Lower leg skin (tissue), 4 donors: ENCODE results near the gene SLC25A44. TPM values are rescaled to one million over a fixed set of nuclear protein-coding genes. Genes with fewer than 3 reads are reported as not detected.
"Not testable (repeated sequence)": the region's sequence is repeated elsewhere in the genome, so short reads cannot be mapped to it uniquely, and the experiment has no call there.

Experiments
- DNase-seq, 2 donors: peaks; one replicate each; pipeline ENCODE4 v3.0.0-alpha.2; 2019; ENCODE audit warnings: low spot score in 2 of 2
- H3K4me3 ChIP-seq: fragments of 200-600 bp; sonication (generic); 2 replicates; pipeline ENCODE4 v1.5.1; 2017; ENCODE audit warnings: mild to moderate bottlenecking, low read depth; ENCODE audit not compliant: poor library complexity, severe bottlenecking
- POLR2A ChIP-seq, 2 donors: fragments of 450-650 bp; IDR thresholded peaks; one replicate each; pipeline ENCODE4 v1.6.1; 2016 to 2017; ENCODE audit warnings: antibody characterized with exemption in 2 of 2, mild to moderate bottlenecking in 1 of 2, moderate library complexity in 1 of 2
- WGBS, 2 donors: methylation state at CpG; one replicate each; pipeline ENCODE4 v1.1.5; 2018; 5-methylcytosine and 5-hydroxymethylcytosine counted together
- intact Hi-C: fragments of 100-400 bp; cut with DNase I; formaldehyde crosslinking; loops from one replicate; pipeline ENCODE4 v1.15.0; 2023; ENCODE audit warnings: low total_unique reads
- total RNA-seq, 4 donors: library from RNA; depleted of rRNA; stranded (reverse); fragments of >200 nt; gene quantifications; one replicate each; pipeline ENCODE4 v1.1.0, GENCODE V29; 2016
- TF ChIP-seq, protein P1 (sequence below), 3 donors: fragments of 450-650 bp; IDR thresholded peaks; one replicate each; pipeline ENCODE4 v1.5.1; 2016; ENCODE audit warnings: antibody characterized with exemption in 3 of 3, mild to moderate bottlenecking in 3 of 3, moderate library complexity in 2 of 3

SLC25A44 gene
- total RNA-seq, 4 donors from 2014 or later: 11.3 to 15.3 (median 13.3) TPM

DNA sequence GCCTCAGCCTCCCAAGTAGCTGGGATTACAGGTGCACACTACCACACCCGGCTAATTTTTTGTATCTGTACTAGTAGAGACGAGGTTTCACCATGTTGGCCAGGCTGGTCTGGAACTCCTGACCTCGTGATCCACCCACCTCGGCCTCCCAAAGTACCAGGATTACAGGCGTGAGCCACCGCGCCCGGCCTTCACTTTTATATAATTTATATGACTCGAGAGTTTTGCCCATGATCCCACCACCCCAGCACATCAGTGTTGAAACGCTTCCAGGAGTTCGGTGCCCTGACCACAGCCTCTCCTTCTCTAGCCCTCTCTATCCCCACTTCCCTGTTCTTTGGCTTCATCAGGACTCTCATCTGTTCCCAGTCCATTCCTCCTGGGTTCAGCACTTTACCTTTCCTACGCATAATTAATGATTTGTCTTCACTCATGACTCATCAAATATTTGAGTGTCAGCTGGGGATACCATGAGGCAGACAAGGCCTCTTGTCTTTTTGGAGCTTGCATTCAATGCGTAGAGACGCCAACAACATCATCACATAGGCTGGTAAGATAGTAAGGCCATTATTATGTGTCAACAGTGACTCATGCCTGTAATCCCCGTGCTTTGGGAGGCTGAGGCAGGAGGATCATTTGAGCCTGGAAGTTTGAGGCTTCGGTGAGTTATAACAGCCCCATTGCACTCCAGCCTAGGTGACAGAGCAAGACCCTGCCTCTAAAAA is 20.3 kb downstream of the SLC25A44 start:
- TF ChIP-seq, protein P1, sequence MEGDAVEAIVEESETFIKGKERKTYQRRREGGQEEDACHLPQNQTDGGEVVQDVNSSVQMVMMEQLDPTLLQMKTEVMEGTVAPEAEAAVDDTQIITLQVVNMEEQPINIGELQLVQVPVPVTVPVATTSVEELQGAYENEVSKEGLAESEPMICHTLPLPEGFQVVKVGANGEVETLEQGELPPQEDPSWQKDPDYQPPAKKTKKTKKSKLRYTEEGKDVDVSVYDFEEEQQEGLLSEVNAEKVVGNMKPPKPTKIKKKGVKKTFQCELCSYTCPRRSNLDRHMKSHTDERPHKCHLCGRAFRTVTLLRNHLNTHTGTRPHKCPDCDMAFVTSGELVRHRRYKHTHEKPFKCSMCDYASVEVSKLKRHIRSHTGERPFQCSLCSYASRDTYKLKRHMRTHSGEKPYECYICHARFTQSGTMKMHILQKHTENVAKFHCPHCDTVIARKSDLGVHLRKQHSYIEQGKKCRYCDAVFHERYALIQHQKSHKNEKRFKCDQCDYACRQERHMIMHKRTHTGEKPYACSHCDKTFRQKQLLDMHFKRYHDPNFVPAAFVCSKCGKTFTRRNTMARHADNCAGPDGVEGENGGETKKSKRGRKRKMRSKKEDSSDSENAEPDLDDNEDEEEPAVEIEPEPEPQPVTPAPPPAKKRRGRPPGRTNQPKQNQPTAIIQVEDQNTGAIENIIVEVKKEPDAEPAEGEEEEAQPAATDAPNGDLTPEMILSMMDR (IDR thresholded peaks at IDR 0.05): no peak
- TF ChIP-seq POLR2A (IDR thresholded peaks at IDR 0.05): no peak
- no peak for DNase-seq
- intact Hi-C loops: no loop called here
- H3K4me3 ChIP-seq: no peak overlapping the region
- 69 to 70% methylated on average over 16 of the region's 16 CpGs for WGBS, 2 donors

DNA sequence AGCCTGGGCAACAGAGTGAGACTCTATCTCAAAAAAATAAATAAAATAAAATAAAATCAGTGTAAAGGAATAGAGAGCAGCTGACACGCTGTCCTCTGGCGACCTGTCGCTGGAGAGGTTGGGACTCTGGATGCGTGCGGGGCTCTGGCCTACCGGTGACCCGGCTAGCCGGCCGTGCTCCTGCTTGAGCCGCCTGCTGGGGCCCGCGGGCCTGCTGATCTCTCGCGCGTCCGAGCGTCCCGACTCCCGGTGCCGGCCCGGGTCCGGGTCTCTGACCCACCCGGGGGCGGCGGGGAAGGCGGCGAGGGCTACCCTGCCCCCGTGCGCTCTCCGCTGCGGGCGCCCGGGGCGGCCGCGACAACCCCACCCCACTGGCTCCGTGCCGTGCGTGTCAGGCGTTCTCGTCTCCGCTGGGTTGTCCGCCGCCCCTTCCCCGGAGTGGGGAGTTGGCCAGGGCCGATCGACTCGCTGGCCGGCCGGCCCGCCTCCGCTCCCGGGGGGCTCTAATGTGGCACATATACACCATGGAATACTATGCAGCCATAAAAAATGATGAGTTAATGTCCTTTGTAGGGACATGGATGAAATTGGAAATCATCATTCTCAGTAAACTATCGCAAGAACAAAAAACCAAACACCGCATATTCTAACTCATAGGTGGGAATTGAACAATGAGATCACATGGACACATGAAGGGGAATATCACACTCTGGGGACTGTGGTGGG is 22.6 kb downstream of the SLC25A44 start:
- WGBS, 2 donors: 96 to 98% methylated on average over 55 of the region's 55 CpGs
- intact Hi-C loops, H3K4me3 ChIP-seq, DNase-seq: not testable (repeated sequence)

DNA sequence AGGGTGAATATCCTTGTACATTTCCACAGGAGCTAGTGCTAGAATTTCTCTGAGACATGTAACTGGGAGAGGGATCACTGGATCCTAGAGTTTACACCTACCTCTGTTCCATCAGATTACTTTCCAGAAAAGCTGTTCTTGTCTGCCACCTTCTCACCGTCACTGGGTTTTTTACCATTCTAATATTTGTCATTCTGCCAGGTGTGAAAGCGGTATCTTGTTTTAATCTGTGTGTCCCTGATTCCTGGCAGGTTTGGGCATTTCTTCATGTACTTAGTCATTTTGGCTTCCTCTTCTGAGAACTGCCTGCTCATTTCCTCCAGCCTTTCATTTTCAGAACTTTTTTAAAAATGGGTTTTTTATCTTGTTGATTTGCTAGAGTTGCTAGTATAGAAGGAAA is 24.0 kb downstream of the SLC25A44 start:
- no peak overlapping the region for H3K4me3 ChIP-seq
- intact Hi-C loops: no loop called here
- TF ChIP-seq, protein P1 (IDR thresholded peaks at IDR 0.05): no peak
- no peak for TF ChIP-seq POLR2A (IDR thresholded peaks at IDR 0.05)
- no peak for DNase-seq
- 9 to 22% methylated on average over 2 of the region's 2 CpGs for WGBS, 2 donors

- no peak for DNase-seq
- intact Hi-C loops: loop anchor here (5.0 kb wide), 2 partner anchors 73 to 128 kb away; no protein-coding TSS in a partner anchor
- TF ChIP-seq POLR2A (IDR thresholded peaks at IDR 0.05): no peak
- TF ChIP-seq, protein P1 (IDR thresholded peaks at IDR 0.05): no peak
- no peak overlapping the region for H3K4me3 ChIP-seq
- WGBS, 2 donors: 92 to 95% methylated on average over 9 of the region's 9 CpGs
Measured at GRCh38 chr1:156220226-156220625, 26.3 kb downstream of the SLC25A44 start.

DNA sequence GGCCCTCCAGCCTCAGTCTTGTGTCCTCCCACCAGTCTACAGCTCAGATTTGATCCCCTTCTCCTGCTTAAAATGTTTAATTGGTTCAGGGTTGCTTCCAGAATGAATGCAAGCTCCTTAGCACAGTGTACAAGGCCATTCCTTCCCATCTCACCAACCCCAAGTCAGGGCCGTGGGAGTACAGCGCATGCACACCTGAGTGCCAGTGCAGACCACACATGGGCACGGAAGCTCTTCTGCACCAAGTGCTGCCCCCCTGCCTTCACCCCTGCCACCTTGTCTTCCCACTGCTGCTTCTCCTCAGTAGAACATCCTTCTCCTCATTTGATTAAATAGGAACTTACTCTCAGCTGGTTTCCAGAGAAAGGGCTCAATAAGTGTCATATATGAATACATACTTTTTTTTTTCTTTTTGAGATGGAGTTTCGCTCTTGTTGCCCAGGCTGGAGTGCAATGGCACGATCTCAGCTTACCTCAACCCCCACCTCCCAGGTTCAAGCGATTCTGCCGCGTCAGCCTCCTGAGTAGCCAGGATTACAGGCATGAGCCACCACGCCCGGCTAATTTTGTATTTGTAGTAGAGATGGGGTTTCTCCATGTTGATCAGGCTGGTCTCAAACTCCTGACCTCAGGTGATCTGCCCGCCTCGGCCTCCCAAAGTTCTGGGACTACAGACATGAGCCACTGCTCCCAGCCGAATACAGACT is 28.2 kb downstream of the SLC25A44 start:
- no peak for DNase-seq
- WGBS, 2 donors: 89 to 91% methylated on average over 13 of the region's 13 CpGs
- intact Hi-C loops: loop anchor here (5.0 kb wide), 2 partner anchors 75 to 130 kb away; no protein-coding TSS in a partner anchor
- no peak overlapping the region for H3K4me3 ChIP-seq
- TF ChIP-seq, protein P1 (IDR thresholded peaks at IDR 0.05): no peak
- TF ChIP-seq POLR2A (IDR thresholded peaks at IDR 0.05): no peak

DNA sequence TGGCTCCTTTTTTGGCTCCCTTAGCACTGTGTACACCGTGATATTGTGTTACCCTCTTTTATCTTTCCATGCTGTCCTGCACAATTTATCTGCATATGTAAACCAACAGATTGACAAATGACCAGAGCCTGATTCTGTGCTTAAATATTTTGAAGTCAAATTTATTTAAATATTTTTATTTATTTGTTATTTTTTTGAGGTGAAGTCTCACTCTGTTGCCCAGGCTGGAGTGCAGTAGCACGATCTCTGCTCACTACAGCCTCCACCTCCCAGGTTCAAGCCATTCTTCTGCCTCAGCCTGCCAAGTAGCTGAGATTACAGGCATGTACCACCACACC is 31.7 kb downstream of the SLC25A44 start:
- 4 to 13% methylated on average over 2 of the region's 2 CpGs for WGBS, 2 donors

More for the DNA sequence above, 31.7 kb downstream of the SLC25A44 start:
- TF ChIP-seq, protein P1 (IDR thresholded peaks at IDR 0.05): no peak
- no peak for TF ChIP-seq POLR2A (IDR thresholded peaks at IDR 0.05)
- no peak for DNase-seq
- intact Hi-C loops: no loop called here
- H3K4me3 ChIP-seq: no peak overlapping the region
